SK-N-DZ (cell line): Measurements from ENCODE around the gene REC114.
"Not testable (repeated sequence)": the region's sequence is repeated elsewhere in the genome, so short reads cannot be mapped to it uniquely, and the experiment has no call there.

Experiments
- DNase-seq: peaks from one replicate; pipeline ENCODE4 v3.0.0-alpha.2; 2015; ENCODE audit warnings: low spot score

Gene REC114

DNA sequence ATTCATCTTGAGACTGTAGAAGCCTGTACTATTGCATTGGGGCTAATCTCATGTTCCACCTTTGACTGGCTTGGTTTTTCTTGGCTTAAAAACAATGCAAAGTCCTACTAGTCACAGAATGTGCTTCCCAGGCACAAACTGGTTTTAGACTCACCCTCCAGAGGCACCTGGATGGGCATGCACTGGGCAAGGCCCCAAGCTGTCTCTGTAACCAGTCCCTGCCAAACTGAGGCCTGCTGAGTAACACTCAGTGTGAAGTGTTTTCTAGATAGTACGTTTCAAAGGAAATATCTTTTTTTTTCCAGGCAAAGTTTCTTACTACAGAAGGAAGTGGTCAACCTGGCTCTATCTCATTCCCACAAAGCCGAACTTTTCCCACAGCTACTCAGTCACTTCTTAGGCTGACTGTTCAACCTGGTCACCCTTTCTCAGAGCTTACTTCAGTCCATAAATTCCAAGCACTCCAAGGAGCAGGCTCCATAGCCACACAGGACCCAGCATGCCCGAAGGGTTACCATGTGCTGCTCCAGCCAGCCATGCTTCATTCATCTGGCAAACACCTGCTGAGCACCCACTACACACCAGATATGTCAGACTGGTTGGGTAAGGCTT lies 132.8 kb downstream of the REC114 start:
- DNase-seq = no peak

DNA sequence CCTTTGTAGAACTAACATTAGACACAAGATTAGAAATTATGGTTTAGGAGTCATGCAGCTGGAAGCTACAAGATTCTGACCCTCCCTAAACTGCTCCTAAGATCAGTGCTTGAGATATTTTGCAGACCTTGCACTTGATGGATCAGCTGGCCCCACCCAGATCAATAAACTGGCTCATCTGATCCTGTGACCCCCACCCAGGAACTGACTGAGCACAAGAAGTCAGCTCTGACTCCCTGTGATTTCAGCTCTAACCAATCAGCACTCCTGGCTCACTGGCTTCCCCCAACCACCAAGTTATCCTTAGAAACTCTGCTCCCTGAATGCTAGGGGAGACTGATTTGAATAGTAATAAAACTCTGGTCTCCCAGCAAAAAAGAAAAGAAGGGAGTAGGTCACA lies 134.6 kb downstream of the REC114 start:
- DNase-seq = not testable (repeated sequence)

DNA sequence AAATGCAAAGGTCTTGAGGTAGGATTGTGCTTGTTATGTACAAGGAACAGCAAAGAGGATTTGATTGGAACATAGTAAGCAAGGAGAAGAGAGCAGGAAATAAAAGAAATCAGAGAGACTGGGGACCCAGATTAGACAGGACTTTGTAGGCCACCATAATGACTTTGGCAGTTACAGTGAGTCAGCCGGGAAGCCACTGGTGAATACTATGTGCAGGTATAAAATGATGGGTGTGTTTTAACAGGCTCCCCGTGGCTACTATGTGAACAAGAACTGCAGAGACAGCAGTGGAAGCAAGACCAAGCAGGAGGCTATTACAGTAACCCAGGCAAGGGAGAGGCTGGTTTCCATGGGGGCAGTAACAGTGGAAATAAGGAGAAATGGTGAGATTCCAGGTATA lies 135.1 kb downstream of the REC114 start:
- DNase-seq = no peak

DNA sequence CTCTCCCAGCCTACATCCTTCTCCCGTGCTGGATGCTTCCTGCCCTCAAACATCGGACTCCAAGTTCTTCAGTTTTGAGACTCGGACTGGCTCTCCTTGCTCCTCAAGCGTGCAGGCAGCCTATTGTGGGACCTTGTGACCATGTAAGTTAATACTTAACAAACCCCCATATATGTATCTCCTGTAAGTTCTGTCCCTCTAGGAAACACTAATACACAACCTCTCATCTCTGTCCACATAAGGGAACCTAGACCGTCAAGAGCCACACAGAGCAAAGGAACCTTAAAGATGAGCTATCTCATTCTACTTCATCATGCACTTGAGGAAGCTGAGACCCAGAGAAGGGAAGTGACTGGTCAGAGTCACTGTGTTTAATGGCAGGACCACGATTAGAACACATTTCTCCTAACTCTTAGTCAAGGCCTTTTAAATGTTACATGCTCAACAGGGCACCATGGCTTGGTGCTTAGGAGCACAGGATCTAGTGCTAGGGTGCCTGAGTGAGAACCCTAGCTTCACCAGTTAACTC lies 140.0 kb downstream of the REC114 start:
- DNase-seq = no peak

DNA sequence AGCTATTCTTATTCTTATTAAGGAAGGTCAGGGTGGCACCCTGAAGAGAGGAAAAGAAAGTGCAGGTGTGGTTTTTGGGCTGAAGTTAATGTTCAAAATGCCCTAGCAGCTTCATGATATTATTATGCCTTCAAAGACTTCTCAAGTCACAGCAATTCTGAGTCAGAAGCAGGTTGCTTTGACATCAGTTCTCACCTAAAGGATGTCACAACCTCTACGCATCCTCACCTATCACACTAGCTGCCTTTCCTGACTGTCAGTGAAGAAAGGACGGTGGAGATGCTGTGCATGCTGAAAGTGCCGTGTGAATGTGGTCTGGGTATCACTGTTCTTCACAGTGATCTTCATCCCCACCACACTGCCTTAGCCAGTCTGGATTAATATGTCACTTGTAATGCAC lies 140.6 kb downstream of the REC114 start:
- DNase-seq = no peak

DNA sequence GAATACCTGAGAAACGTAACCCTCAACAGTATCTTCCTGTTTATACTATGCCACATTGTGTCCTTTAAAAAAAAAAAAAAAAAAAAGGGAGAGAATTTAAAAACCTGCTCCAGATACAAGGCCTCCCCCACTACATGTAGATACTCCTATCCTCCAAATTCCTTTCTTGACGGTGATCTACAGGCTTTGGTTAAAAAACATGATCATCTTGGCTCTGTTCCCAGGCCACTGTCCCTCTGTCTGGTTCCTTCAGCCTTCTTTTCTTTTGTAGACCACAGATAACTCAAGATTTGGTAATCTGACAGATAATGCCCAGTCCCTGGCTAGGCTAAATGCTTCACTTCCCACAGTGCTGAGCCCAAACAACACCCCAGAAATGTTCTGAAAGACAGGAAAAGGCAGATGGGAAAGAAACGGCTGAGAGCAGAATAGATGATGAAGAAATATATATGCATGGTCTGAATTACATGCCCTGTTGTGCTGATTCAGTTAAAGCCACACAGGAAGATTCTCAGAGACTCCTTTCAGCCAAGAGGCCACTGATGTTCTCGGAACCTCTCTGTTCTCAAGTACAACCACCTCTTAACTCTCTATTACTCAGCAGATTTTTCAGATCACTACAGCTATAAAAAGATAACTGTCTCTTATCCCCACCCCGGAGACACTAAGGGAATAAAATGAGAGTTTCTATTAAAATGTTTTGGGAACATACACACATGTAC lies 141.9 kb downstream of the REC114 start:
- no peak for DNase-seq

DNA sequence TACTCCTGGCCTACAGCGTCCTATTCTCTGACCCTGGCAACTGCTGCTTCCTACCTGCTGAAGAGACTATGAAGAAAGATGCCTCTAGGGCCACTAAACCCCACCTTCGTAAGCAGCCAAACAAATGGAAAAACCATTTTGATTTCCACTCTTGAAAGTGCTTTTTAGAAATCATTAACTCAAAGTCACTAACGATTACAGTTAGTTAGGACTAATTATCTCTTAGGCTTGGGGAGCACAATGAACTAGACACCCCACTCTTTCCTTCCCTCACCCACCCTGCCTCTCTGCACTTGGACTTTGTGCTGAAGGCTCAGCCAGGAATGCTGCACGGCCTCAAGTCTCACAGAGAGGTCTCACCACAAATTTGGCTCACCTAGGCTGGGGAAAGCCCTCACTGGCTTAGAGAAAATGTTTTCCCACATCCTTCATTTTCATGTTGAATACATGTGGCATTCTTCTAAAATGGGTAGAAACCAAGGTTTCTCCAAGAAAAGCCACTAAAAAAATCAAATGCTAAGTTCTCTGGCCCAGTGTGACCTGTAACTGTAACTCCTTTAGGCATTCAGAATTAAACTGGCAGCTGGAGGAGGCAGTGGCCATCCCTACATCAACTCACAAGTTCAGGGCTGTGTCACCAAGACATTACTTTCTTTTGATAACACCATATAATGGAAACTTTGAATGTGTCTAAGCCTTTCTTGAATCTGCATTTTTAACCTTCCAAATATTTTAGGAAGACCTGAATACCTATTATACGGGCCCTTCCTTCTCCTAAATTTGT lies 143.1 kb downstream of the REC114 start:
- DNase-seq = no peak

DNA sequence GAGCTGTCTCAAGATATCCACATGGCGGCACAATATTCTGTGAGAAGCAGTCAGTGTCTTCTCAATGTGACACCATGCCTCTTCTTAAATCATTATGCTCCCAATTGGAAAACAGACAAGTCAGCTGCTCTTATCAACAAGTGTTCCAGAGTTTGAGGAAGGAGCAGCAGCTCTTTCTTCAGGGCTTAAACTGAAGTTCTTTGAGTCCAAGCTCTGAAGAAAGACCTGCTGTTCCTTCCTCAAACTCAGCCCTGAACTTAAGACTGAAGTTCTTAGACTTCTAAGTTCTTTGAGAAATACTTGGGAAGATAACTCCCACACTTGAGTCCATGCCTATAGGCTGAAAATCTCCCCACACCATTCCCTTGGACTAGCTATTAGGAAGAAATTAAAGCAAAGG lies 146.8 kb downstream of the REC114 start:
- DNase-seq = no peak

DNA sequence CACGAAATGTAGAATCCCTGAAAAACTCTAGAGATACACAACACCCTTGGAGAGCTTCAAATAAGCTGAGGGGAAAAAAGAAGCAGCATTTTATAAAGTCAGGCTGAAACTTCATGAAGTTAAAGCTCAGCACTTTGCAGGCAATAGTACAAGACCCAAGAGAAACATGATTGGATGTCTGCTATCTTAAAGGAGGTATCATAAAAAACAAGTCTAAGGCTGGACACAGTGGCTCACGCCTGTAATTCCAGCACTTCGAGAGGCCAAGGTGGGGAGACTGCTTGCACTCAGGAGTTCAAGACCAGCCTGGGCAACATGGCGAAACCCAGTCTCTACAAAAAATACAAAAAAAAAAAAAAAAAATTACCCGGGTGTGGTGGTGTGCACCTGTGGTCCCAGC lies 147.3 kb downstream of the REC114 start:
- no peak for DNase-seq

DNA sequence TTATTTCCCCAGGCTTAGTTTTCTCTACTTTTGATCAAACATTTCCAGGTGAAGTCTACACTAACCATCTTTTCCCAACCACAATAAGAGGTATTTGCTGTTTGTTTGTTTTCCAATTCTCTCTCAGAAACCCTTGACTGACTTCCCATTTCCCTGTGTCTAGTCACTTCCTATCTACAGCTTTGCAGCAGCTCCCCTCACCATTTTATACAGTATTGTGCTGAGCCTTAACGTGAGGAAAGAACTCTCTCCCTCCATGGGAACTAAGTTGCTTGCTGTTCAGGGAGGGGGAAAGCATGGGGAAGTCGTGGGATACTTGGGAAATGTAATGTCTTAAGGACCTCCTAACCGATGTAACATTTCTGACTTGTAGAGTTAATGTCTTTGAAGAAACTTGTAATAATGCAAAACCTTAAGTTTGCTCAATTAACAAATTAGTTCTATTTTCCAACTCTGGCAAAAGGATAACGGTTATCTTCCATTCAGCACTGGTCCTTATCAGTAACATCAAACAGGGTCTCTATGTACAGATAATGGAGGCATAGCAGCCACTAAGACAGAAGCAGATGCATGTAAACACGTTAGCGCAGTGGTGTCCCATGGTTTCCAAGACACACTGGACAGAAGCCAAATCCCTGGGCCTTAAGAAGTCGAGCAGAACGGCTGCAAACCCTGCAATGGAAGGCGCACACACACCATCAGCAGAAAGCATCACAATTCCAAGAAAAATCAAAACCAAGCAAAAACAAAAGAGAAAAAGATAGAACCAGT lies 150.5 kb downstream of the REC114 start:
- DNase-seq = peak; percentile 88

DNA sequence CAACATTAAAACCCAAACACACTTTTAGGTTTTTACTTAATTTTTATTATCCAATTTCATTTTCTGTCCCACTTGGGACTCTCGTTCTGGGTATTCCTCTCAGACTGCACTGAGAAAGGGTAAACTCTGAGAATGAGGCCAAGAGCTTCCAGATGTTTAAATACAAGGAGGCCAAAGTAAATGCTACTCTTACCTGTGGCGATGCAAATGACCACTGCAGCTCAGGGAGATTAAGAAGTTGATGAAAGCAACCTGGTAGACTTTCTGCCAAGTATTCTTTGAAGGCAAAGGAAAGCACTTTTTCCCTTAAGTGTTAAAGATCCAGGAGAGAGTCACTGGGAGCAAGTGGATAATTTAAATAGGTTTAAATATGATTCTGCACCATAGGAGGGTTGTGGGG lies 151.1 kb downstream of the REC114 start:
- DNase-seq = no peak

DNA sequence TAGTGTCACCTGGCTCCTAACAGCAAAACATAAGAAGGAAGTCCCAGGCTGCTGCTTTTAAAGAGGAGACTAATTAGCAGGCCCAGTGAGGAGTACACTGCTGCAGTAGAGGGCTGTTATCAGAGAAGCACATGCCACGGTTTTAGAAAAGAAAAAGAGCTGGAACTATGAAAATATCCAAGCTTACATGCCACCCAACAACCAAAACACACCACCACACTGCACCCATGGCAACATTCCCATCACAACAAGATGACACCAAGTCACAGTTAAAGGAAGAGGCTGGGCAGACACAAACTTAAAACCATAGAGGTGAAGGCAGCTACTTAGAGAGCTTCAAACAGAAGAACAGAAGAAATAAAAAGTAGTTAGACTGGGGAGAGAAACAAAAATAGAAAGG lies 153.2 kb downstream of the REC114 start:
- DNase-seq = no peak

DNA sequence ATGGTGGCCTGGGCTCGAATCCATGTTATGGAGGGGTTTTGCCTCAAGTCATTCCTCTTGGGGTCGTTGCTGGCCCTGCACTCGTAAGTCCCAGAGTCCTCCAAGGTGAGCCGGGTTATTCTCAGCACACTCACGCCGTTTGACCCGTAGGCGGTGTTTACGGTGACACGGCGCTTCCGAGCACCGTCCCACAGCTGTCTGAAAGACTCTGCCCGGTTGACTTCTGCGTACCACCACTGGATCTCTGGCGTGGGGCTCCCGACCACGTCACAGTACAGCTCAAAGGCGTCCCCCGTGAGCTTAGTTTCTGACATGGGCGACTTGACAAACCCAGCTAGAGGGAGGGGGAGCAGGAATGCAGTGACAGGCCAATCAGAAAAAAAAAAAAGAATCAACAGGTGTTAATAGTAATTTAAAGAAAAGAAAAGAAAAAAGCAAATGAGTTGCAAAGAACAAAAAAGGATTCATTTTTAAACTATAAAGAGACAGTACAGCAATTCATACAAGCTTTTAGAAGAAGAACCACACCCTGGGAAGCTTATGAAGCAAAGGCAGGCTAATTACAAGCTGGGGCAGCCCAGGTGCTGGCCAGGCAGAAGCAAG lies 154.2 kb downstream of the REC114 start:
- DNase-seq = no peak

DNA sequence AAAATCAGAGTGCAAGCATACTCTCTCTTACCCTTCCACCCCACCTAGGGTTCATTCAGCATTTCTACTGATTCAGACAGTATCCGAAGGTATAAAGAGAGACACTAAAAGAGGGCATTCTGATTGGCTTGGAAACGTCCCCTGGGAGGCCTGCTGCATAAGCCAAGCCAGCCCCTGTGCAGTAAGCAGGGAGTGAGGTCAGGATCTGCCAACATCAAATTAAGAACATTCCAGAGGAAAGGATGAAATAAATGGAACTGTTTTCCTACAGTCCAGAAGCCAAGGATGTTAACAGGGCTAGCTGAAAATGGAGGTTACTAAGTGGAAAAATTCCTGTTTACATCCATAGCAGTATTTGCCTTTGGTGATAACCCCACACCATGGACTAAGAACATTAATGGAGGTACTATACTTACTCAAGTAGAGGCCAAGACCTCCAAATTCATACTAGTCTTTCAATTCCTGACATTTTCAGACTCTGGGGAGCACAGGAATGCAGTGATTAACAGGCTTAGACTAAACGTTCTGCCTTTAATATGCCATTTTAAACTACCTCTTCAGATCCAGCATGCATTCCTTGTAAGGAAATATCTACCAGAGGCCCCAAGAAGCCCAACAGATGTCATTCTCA lies 155.7 kb downstream of the REC114 start:
- no peak for DNase-seq

DNA sequence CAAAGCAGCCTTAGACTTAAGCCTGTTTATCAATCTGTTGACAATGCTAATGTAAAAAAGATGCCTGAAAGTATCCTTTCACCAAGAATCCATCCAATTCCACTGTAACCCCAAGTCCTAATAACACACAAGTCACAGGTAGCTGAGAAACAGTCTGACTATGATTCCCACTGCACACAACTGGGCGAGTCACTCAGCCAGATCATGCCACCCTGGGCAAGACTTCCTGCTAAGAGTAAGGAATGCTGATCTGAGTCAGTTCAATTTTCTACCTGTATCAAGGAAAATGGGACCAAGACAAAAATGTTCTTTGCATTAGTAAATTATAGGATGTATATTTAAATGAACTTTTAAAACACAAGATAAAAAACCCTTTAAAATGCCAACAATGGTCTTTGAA lies 157.0 kb downstream of the REC114 start:
- no peak for DNase-seq

DNA sequence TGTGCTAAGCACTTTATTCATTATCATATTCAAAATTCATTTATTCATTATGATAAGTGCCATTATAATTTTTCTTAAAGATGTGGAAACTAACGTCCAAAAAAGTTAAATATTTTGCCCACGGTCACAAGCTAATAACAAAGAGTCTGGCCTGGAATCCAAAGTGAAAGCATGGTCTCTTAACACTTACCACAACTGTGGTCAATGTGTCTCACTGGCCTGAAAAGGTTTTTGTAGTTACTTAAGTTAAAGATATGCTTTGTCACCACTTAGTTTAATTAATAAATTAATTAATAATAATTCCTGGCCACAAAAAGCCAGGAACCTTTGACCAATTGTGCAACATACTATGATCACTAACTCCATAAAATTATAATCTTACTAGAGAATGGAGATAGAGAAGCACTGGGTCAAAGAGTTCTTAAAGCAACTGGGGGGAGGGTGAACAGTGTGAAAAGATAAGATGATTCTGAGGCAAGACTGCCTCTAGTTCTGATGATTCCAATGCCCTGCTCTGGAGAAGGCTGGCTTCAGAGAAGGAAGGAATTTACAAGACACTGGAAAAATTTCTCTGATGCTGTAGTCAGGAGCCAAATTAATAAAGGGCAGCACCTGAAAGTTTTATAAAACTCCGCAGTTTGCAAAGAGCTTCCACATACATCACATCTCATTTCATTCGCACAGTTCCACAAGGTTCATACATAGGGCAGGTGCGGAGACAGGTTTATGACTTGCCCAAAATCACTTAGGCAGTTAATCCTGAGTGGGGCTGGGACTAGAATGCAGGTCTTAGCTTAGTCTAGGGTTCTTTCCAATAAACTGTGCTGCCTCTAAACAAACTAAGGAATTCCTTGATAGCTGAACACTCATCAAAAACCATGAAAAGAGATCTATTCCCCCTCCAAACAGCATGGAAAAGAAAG lies 157.7 kb downstream of the REC114 start:
- no peak for DNase-seq

DNA sequence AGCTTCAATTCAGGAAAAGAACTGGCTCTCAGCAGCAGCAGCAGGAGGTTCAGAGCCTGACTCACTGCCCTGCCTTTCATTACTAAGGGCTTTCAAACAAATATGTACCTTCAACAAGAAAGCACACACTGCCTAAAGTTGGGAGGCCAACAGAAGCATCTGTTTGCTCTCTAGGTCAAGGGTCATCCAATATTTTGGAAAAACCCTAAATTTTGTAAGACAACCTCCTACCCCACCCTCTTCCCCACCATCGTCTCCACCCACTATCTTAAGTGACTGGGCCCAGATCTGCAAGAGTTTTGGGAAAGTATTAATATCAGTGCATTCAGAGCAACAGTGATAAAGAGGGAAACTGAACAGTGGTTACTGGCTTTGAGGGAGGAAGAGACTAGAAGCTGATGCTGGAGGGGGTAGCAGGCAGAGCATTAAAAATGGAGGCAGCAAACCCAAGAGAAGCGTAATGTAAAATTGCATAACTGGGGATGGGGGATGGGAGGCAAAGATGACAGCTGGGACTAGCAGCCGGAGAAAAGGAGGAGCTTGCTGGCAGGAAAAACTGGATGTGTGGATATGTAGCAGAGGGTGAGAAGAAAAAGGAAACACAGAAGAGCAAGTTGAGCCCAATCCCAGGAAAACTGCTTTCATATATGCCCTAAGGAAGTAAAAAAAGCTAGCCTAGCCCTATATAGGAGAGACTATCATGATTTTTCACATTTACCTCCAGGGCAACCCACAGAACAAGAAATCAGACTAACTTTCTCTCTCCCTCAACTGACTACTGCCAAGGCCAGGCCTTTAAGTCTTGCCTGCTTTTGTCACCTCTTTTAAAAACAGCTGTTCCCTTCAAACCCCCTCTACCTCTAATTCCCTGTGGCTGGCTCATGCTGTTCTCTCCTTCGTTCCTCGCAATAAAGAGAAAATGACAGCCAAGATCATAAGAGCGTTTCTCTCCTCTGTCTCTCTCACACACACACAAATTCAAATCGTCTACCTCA lies 158.8 kb downstream of the REC114 start:
- peak; percentile 31 for DNase-seq

DNA sequence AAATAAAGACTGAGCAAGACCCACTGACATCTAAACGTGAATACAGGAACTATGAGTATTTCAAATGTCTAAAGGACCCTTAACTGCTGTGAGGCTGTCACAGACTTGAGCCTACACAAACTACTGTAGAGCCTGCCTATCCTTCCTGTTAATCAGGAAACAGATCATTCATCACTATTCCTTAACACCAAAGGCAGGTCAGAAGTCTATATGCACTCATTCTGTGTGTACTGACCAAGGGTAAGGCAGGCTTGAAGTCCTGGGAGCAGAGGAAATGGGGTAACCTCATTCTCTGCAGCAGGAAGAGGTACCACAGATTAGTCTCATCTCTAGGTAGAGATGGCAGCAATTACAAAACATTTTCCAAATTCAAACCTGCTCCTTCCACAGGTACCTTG lies 159.5 kb downstream of the REC114 start:
- DNase-seq = no peak

DNA sequence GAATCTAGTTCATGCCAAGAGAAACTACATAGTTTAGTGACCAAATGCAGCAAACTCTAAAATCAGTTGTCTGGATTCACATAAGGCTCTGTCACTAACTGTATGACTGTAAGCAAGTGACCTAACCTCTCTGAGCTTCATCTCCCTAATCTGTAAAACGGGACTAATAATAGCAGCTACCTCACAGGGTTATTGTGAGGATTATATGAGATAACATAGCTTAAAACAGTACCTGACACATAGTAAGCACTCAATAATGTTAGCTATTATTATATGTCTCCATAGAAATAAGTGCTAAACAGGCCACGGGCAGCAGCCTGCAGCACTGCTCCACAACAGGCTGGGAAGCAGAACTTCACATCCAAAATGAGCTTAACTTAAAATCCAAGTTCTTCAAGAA lies 160.0 kb downstream of the REC114 start:
- DNase-seq = no peak
